ES-I3 (cell line): Measurements from ENCODE around the gene PCDHGC5.

ENCODE experiments used
- H3K36me3 ChIP-seq: 2 replicates; pipeline ENCODE4 v1.6.1; 2013; ENCODE audit warnings: mild to moderate bottlenecking, low read length, control low read depth, moderate library complexity; ENCODE audit not compliant: insufficient read depth
- H3K4me1 ChIP-seq: 2 replicates; pipeline ENCODE4 v1.6.1; 2013; ENCODE audit warnings: mild to moderate bottlenecking, control low read depth, low read length; ENCODE audit not compliant: insufficient read depth
- H3K9ac ChIP-seq: 2 replicates; pipeline ENCODE4 v1.6.1; 2013; ENCODE audit warnings: low read depth, mild to moderate bottlenecking, low read length, moderate library complexity
- H3K9me3 ChIP-seq: 2 replicates; pipeline ENCODE4 v1.6.1; 2013; ENCODE audit warnings: mild to moderate bottlenecking, low read length, moderate library complexity; ENCODE audit not compliant: control insufficient read depth, insufficient read depth

The PCDHGC5 gene

DNA sequence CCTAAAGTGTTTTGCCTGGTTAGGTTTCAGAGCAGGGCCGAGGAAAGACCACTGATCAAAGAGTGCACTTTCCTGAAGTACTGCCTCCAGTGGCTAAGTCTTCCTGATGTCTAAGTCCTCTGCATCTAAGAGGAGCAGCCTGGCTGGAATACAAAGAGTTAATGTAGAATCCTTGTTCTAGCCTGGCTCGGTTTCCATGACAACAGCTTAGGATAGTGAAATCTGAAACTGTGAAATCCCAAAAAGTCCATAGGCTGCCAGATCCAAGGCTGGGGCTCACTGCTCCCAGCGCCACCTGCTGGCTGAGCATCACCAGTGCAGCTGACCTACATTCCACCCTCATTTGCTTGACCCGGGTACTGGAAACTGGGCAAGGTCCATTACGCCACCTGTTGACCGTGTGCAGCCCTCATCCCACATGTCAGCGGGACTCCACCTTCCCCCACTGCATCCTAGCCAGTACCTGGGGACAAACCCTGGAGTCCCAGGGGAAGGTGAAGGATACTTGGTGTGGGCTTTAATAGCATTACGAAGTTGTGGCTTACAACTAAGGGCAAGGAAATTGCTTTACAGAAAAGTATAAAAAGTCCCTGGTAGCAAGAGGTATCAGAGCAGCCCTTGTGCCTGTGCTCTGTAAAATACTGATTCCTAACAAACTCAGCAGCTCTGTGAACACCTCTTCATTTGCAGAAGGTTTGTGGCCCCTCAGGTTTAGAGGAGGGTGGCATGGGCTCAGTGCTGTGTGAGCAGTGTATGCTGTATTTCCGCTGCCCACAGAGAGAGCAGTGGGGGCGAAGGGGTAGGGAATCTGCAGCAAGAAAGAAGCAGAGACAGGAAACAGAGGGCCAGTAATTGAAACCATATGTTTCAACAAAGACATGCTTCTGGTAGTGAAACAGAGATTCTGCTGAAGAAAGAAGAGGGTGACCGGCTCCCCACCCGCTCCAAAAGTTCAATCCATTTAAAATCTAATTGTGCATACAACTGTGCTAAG is 36.0 kb downstream of the PCDHGC5 start:
- H3K36me3 ChIP-seq, result peaks cover 22% of the 10 kb centered on the region
- peaks cover 24% of the 10 kb centered on the region; the same call in 1 of the 2 replicates for H3K4me1 ChIP-seq
- no peaks in the 10 kb centered on the region for H3K9me3 ChIP-seq
- no peak overlapping the region for H3K9ac ChIP-seq

DNA sequence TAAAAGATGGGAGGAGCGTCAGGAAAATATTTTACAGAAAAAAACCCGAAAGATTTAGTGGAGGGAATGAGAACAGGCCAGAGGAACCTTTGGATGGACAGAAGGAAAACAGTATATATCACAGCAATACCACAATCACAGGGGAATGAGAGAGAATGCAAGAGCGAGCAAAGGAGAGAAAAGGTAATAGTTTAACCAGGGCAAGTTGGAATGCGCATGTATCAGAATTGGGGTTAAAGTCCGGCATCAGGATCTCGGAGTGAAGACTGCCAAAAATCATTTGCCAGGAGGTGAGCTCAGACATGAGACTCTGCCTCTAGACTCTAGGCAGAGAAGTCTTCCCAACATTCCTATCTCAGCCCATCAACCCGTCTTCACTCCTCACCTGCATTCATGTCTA is 36.8 kb downstream of the PCDHGC5 start:
- Histone ChIP-seq H3K9me3 (no peaks in the 10 kb centered on the region), H3K4me1 (peaks cover 24% of the 10 kb centered on the region; the same call in 1 of the 2 replicates), H3K9ac (no peak overlapping the region), H3K36me3 (peaks cover 22% of the 10 kb centered on the region)

DNA sequence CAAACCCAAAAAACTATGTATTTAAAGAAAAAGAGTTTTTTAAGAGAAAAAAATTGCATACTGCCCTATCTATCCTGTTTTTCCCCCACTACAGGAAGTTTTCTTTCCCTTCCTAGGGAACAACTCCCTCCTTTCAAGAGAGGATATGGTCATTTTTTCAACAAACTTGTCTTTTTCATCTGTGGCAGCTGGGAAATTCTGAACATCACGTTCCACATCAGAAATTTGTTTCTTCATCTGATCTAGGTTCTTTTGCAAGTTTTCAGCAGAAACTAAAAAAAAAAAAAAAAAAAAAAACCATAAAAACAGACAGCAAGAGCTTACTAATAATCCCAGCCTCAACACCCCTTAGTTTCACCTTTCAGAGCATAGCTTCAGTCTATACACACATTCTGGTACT is 38.5 kb downstream of the PCDHGC5 start:
- Histone ChIP-seq H3K4me1 (peaks cover 18% of the 10 kb centered on the region; the same call in 1 of the 2 replicates), H3K9me3 (no peaks in the 10 kb centered on the region)

DNA sequence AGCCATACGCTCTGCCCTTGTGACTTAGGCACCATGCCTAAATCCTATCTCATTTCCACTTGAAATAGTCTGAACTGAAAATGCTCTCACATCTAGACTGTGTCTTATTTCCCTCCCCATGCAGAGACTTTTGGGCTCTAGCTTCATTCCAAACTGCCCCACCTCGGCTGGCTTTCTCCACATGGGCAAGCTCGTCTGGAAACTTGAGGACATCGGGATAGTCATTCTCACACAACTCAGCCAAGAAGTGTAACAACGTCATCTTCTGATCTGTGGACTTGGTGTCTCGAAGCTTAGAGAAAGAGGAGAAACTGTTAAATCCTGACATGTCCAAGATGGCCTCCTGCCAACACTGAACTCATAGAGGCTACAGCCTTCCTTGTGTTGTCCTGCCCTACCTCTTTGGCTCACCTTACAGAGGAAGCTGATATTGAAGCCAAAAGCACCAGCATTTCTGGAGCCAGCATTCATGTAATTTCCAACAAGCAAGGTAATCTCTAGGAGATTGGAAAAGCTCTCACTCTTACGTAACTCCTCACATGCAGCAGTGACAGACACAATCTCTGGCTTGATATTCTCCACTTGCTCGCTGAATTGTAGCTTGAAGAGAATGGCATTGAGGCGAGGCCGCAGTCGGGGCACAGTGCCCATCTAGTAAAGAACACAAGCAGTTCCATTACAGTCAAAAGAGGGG is 39.6 kb downstream of the PCDHGC5 start:
- peaks cover 19% of the 10 kb centered on the region for H3K36me3 ChIP-seq
- H3K9ac ChIP-seq, result no peak overlapping the region
- peaks cover 18% of the 10 kb centered on the region; the same call in 1 of the 2 replicates for H3K4me1 ChIP-seq
- no peaks in the 10 kb centered on the region for H3K9me3 ChIP-seq

More for the DNA sequence above, 38.5 kb downstream of the PCDHGC5 start:
- Histone ChIP-seq H3K9ac (no peak overlapping the region), H3K36me3 (peaks cover 22% of the 10 kb centered on the region)

DNA sequence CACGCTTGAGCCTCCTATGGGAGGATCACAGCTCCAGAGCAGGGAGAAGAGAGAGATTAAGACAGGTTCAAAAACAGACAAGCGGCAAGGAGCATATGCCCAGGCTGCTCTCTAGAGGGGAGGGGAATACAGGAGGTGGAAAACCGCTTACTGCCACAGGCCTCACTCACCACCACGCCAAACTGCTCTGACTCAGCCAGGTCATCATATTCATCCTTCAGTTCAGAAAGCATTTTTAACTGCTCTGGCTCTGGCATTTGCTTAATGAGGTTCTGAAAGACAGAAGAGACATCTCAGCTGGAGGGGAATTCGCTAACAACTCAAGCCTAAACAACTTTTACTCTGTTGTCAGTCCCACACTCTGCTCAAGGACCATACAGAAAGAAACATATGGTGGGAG is 40.1 kb downstream of the PCDHGC5 start:
- Histone ChIP-seq H3K9me3 (no peaks in the 10 kb centered on the region), H3K36me3 (peaks cover 19% of the 10 kb centered on the region), H3K9ac (no peak overlapping the region), H3K4me1 (peaks cover 16% of the 10 kb centered on the region; the same call in 1 of the 2 replicates)

DNA sequence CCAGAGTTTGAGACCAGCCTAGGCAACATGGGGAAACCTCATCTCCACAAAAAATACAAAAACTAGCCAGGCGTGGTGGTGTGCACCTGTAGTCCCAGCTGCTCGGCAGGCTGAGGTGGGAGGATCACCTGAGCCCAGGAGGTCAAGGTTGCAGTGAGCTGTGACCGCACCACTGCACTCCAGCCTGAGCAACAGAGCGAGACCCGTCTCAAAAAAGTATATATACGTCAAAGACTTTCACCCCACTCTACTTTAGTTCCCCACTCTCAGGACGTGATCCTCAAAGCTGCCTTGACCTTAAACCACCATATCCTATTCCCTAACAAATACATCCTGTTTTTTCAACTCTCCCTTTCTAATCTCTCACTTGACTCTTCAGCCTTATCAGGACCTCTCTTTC is 41.0 kb downstream of the PCDHGC5 start:
- Histone ChIP-seq H3K9ac (no peak overlapping the region), H3K9me3 (no peaks in the 10 kb centered on the region), H3K4me1 (peaks cover 11% of the 10 kb centered on the region; the same call in 1 of the 2 replicates), H3K36me3 (peaks cover 21% of the 10 kb centered on the region)

DNA sequence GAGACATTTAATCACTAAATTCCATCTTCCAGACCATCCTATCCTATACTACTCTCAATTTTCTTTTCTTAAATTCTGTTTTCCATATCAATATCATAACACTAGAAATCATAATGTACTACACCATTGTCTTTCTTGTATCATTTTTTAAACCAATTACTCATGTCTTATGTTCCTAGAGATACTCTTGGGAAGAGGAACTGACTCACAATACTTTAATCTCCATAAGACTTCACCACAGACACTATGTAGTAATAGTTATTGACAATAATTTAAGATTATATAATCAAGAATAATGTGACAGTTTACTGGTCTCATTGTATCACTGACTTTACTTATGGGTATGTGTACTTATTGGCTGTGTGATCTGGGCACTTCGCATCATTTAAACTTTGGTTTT is 43.8 kb downstream of the PCDHGC5 start:
- Histone ChIP-seq H3K9me3 (no peaks in the 10 kb centered on the region), H3K4me1 (no peaks in the 10 kb centered on the region), H3K36me3 (peaks cover 12% of the 10 kb centered on the region)

DNA sequence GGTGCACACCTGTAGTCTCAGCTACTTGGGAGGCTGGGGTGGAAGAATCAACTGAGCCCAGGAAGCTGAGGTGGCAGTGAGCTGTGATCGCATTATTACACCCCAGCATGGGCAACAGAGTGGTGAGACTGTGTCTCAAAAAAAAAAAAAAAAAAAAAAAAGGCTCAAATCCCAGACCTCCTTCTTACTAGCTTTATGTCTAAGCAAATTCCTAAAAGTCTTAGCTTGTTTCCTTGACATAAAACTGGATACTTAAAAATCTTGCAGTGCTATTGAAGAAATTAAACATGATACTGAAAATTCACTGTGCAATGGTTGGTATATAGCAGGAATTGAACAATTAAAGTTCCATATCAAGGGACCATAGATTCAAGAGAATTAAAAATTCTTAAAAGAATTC is 45.0 kb downstream of the PCDHGC5 start:
- Histone ChIP-seq H3K9me3 (no peaks in the 10 kb centered on the region), H3K36me3 (peaks cover 6% of the 10 kb centered on the region), H3K4me1 (no peaks in the 10 kb centered on the region), H3K9ac (no peak overlapping the region)

More for the DNA sequence above, 43.8 kb downstream of the PCDHGC5 start:
- H3K9ac ChIP-seq, result no peak overlapping the region

DNA sequence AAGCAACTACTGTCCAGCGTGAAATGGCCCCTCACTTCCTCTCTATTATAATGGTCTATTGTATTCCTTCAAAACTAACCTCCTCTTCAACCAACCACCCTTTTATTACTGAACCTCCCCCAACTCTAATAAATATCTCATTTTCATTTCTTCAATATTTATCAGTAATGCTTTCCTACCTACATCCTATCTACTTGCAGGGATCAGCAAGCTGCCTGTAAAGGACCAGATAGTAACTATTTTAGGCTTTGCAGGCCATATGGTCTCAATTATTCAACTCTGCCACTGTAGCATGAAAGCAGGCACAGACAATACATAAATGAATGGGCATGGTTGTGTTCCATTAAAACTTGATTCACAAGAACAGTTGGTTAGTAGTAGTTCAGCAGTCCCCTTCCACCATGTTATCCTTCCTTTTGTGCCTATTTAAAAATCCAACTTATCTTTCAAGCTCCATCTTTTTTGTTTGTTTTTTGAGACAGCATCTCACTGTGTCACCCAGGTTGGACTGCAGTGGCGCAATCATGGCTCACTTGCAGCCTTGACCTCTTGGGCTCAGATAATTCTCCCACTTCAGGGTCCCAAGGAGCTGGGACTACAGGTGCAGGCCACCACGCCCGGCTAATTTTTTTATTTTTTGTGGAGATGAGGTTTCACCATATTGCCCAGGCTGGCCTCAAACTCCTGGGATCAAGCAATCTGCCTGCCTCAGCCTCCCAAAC is 45.8 kb downstream of the PCDHGC5 start:
- Histone ChIP-seq H3K4me1 (no peaks in the 10 kb centered on the region), H3K9ac (no peak overlapping the region), H3K36me3 (peaks cover 6% of the 10 kb centered on the region), H3K9me3 (no peaks in the 10 kb centered on the region)
